GM12801 (cell line): ENCODE results near the gene ULK2.

Source experiments
- CTCF ChIP-seq: IDR thresholded peaks from one replicate; pipeline ENCODE4 v1.5.1; 2011; ENCODE audit warnings: control low read depth; ENCODE audit not compliant: insufficient read length; ENCODE audit errors: extremely low read depth

ULK2 gene

DNA sequence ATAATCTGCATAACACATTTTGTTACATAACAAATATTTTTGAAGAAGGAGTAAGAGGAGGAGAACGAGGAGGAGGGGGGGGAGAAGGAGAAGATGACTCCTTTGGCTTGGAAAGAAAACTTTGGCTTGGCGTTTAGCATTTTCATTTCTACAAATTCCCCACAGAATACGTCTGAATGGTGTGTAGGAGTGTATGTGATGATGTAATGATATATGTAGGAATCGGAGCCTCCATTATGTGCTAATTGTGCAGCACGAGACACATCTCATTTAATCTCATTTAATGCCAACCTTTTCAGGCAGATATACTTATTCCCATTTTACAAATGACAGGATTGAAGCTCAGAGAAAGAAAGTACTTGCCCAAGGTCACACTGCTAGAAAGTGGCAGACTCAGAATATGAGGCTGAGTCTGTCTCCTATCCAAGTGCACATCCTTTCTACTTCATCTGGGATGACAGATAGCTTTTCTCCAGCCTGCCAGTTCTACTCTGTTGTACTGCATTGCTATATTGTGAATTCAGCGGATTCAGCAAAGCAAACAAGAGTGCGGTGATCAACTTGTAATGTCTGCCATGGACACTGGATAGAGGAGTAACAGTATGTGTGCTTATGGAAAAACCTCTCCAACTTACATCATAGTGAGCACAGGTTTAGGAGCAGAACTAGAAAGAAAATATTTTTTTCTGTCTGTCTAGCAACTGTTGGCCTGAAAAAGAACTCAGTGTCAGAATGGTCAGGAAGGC is 140.9 kb downstream of the ULK2 start:
- TF ChIP-seq CTCF: no peak

DNA sequence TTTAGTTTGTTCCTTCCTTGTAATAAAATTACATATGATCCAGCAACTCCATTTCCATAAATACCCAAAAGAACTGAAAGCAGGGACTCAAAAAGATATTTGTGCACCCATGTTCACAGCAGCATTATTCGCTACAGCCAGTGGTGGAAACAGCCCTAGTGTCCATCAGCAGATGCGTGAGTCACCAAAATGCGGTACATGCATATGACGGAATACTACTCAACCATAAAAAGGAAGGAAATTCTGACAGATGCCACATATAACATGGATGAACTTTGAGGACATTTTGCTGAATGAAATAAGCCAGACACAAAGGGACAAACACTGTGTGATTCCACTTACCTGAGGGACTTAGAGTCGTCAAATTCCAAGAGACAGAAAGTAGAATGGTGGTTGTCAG is 142.2 kb downstream of the ULK2 start:
- no peak for TF ChIP-seq CTCF

DNA sequence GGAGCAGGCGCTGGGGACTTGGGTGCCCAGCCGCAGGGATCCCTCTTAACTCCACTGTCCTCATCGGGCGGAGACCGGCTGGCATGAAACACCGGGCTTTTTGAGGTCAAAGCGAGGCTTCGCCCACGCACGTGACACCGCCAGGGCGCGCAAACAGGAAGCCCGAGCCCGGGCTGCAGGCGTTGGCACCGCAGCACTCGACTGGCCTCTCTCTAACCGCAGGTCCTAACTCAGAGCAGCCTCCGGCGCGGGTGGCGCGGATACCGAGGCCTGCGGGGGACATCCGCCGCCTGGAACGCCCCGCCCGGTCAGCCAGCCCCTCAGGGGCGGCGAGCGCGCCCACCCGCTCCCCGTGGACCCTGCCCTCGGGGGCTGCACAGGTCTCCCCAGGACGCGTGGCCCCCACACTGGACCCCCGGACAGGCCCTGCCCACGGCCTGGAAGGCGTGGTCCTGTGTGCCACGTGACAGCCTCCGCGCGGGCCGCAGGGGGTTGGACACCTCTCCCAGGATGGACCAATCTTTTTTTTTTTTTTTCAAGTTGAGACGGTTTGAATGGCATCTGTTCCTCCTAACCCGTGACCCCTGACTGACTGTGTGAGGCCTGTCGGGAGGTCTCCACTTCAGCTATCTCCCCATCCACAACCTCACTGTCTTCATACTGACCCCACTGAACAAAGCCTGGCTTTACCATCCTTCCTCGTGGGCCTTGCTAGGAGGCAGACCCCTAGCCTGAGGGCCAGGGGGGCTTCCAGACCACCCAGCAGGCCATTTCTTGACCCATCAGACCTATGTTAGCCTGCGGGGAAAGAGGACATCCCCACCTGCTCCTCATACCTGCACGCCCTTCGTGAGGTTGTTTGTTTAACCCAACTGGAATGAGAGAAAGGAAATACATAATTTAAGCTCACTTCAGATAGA is 143.0 kb downstream of the ULK2 start:
- TF ChIP-seq CTCF: no peak

GRCh38 chr17:19723964-19724363 is 143.8 kb downstream of the ULK2 start:
- TF ChIP-seq CTCF: no peak
